Caco-2 (cell line): ENCODE data around the gene VSTM2L. TPM values are rescaled to one million over a fixed set of nuclear protein-coding genes. Genes with fewer than 3 reads are reported as not detected.

Experiments
- BruUV-seq: library from RNA; stranded (reverse); fragments of 400-500 nt; replicated peaks from 2 replicates; lab custom pipeline; 2021; lab: Mats Ljungman, UMichigan
- CTCF ChIA-PET: fragments of 300-600 bp; sonication (Branson Sonifier 250); formaldehyde crosslinking; loops from one replicate; lab custom pipeline; 2022; ENCODE audit warnings: antibody characterized with exemption; lab: Charles Lee
- POLR2A ChIA-PET: fragments of 300-600 bp; sonication (Branson Sonifier 250); formaldehyde crosslinking; loops from one replicate; lab custom pipeline; 2022; ENCODE audit warnings: antibody characterized with exemption; lab: Charles Lee
- DNase-seq, 2 experiments: peaks; one replicate each; pipeline versions ENCODE4 v3.0.0 to v3.0.0-alpha.2; 2020 to 2022
- H3K27me3 ChIP-seq: replicated peaks from 2 replicates; pipeline ENCODE4 v1.6.0; 2011; ENCODE audit warnings: low read length; ENCODE audit not compliant: control insufficient read depth, insufficient read depth
- H3K36me3 ChIP-seq: 2 replicates; pipeline ENCODE4 v1.5.1; 2011; ENCODE audit warnings: low read length; ENCODE audit not compliant: control insufficient read depth, insufficient read depth
- H3K4me1 ChIP-seq: fragments of 250-450 bp; sonication (Bioruptor Pico); 2 replicates; pipeline ENCODE4 v1.5.1; 2020; ENCODE audit warnings: mild to moderate bottlenecking
- H3K4me3 ChIP-seq: 2 replicates; pipeline ENCODE4 v1.5.1; 2011; ENCODE audit warnings: low read depth, mild to moderate bottlenecking, control low read depth, low read length
- H3K9me3 ChIP-seq: fragments of 250-450 bp; sonication (Bioruptor Pico); 2 replicates; pipeline ENCODE4 v1.5.1; 2020; ENCODE audit warnings: mild to moderate bottlenecking, moderate library complexity
- H3K27ac Mint-ChIP-seq: one replicate; pipeline ENCODE4 v1.8.0; 2022; ENCODE audit warnings: mixed read lengths; ENCODE audit not compliant: unreplicated experiment
- H3K27me3 Mint-ChIP-seq: one replicate; pipeline ENCODE4 v1.8.0; 2022; ENCODE audit warnings: mixed read lengths; ENCODE audit not compliant: insufficient read depth, unreplicated experiment
- H3K36me3 Mint-ChIP-seq: one replicate; pipeline ENCODE4 v1.8.0; 2022; ENCODE audit warnings: mild to moderate bottlenecking, mixed read lengths; ENCODE audit not compliant: insufficient read depth, unreplicated experiment
- H3K4me1 Mint-ChIP-seq: one replicate; pipeline ENCODE4 v1.8.0; 2022; ENCODE audit warnings: low read depth, mixed read lengths; ENCODE audit not compliant: unreplicated experiment
- H3K4me3 Mint-ChIP-seq: one replicate; pipeline ENCODE4 v1.8.0; 2022; ENCODE audit warnings: mild to moderate bottlenecking, moderate library complexity, mixed read lengths; ENCODE audit not compliant: unreplicated experiment
- H3K9me3 Mint-ChIP-seq: one replicate; pipeline ENCODE4 v1.8.0; 2022; ENCODE audit warnings: mixed read lengths; ENCODE audit not compliant: unreplicated experiment
- intact Hi-C: fragments of 100-400 bp; cut with micrococcal nuclease; formaldehyde crosslinking; loops from one replicate; pipeline ENCODE4 v1.10.0; 2022; ENCODE audit not compliant: unreplicated experiment
- total RNA-seq: library from RNA; stranded (reverse); gene quantifications from 2 replicates; pipeline ENCODE4 v1.2.3, GENCODE V29; 2022
- TF ChIP-seq, protein P1 (sequence below), 2 experiments: fragments of 200-600 bp in 1 of 2; IDR thresholded peaks; 1 replicate in 1 of 2; 2 replicates in 1 of 2; pipeline versions ENCODE4 v1.5.1 to v1.8.0; 2011 to 2022; ENCODE audit warnings: antibody characterized with exemption in 1 of 2, control low read depth in 1 of 2, inconsistent platforms in 1 of 2, low read depth in 1 of 2, low read length in 1 of 2, mild to moderate bottlenecking in 1 of 2, moderate library complexity in 1 of 2; ENCODE audit not compliant: insufficient read depth in 1 of 2, severe bottlenecking in 1 of 2, unreplicated experiment in 1 of 2

Gene VSTM2L
- total RNA-seq, 1 experiment from 2014 or later: not detected

DNA sequence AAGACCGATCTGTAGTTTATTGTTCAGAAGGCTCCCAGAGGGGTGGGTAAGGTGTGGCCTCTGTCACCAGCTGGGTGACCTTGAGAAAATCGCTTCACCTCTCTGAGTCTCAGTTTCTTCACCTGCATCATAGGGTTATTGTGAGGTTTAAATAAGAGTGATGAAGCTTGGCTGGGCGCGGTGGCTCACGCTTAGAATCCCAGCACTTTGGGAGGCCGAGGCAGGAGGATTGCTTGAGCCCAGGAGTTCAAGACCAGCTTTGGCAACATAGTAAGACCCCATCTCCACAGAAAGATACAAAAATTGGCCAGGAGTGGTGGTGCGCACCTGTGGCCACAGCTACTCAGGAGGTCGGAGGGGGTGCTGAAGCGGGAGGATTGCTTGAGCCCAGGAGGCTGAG is 36.0 kb downstream of the VSTM2L start:
- TF ChIP-seq, protein P1, sequence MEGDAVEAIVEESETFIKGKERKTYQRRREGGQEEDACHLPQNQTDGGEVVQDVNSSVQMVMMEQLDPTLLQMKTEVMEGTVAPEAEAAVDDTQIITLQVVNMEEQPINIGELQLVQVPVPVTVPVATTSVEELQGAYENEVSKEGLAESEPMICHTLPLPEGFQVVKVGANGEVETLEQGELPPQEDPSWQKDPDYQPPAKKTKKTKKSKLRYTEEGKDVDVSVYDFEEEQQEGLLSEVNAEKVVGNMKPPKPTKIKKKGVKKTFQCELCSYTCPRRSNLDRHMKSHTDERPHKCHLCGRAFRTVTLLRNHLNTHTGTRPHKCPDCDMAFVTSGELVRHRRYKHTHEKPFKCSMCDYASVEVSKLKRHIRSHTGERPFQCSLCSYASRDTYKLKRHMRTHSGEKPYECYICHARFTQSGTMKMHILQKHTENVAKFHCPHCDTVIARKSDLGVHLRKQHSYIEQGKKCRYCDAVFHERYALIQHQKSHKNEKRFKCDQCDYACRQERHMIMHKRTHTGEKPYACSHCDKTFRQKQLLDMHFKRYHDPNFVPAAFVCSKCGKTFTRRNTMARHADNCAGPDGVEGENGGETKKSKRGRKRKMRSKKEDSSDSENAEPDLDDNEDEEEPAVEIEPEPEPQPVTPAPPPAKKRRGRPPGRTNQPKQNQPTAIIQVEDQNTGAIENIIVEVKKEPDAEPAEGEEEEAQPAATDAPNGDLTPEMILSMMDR (IDR thresholded peaks at IDR 0.05; ENCODE audit: insufficient read depth in 1 of 2, low read depth in 1 of 2, low read length in 1 of 2, severe bottlenecking in 1 of 2, unreplicated experiment in 1 of 2): no peak
- BruUV-seq: no TSS peak
- no peak overlapping the region for H3K4me3 Mint-ChIP-seq
- intact Hi-C loops: no loop called here
- POLR2A ChIA-PET: no interaction called here
- no peak overlapping the region for H3K27ac Mint-ChIP-seq
- peak in 1 of 2 experiments; percentile 29 for DNase-seq
- Histone ChIP-seq H3K36me3 (no peaks in the 10 kb centered on the region), H3K4me3 (no peak overlapping the region), H3K27me3 (no peaks in the 10 kb centered on the region), H3K9me3 (no peaks in the 10 kb centered on the region), H3K4me1 (no peaks in the 10 kb centered on the region)
- H3K4me1 Mint-ChIP-seq: no peaks in the 10 kb centered on the region
- H3K27me3 Mint-ChIP-seq: no peaks in the 10 kb centered on the region
- H3K36me3 Mint-ChIP-seq: no peaks in the 10 kb centered on the region
- H3K9me3 Mint-ChIP-seq: no peaks in the 10 kb centered on the region
- CTCF ChIA-PET: no interaction called here

DNA sequence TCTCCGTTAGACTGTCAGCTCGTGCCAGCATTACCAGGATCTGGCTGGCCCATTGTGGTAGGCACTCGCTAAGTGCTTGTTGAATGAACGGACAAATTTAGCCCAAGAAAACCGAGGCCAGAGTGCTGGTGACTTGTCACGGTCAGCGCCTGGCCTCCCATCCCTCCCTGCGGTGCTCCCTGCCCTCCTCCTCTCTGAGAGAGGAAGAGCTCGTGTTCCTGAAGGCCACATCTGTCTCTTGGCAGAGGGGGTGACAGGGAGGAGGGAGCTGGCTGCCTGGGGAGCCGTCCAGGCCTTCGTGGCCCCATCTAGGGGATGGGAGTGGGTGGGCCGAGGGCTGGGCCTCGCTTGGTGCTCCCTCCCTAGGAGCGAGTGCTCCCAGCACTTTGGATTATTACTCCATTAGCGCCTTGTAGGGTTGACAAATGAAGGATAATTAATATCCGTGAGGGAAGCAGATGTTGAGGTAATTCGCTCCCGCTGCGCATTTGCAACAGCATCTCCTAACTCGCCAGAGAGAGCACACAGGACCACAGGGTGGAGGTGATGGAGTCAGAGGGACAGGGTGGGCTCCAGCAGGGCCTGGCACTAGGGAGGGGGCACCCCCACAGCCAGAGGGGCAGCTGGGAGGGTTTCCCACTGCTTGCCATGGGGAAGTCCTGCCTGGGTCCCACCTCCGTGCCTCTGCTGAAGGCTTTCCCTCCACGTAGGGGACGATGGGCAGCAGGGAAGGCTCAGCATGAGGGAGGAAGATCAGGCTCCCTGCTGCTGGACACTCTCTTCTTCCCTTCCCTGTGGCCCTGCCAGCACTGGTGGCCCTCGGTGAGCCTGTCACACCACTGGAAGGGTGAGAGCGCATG is 37.0 kb downstream of the VSTM2L start:
- Histone ChIP-seq H3K36me3 (no peaks in the 10 kb centered on the region), H3K4me3 (no peak overlapping the region), H3K9me3 (no peaks in the 10 kb centered on the region), H3K27me3 (no peaks in the 10 kb centered on the region), H3K4me1 (no peaks in the 10 kb centered on the region)
- Mint-ChIP-seq H3K27me3 (no peaks in the 10 kb centered on the region), H3K9me3 (no peaks in the 10 kb centered on the region), H3K36me3 (no peaks in the 10 kb centered on the region), H3K4me3 (no peak overlapping the region), H3K4me1 (no peaks in the 10 kb centered on the region), H3K27ac (no peak overlapping the region)
- CTCF ChIA-PET: no interaction called here
- BruUV-seq: no TSS peak
- TF ChIP-seq, protein P1 (IDR thresholded peaks at IDR 0.05; ENCODE audit: insufficient read depth in 1 of 2, low read depth in 1 of 2, low read length in 1 of 2, severe bottlenecking in 1 of 2, unreplicated experiment in 1 of 2): no peak
- peak in 1 of 2 experiments; percentile 40 for DNase-seq
- POLR2A ChIA-PET: no interaction called here
- intact Hi-C loops: loop anchor here (5.0 kb wide), 1 partner anchor 52 kb away; no protein-coding TSS in a partner anchor

DNA sequence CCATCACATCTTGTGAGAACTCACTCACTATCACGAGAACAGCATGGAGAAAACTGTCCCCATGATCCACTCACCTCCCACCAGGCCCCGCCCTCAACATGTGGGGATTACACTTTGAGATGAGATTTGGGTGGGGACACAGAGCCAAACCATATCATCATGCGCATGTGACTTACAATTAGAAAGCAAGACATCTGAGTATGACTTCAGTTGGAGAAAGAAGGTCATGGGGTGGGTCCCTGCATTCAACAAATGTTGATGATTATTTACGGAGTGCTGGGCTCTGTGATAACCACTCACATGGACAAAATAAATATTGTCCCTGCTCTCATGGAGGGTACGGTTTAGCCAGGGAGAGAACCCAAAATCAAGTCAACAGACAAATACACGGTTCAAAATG is 37.9 kb downstream of the VSTM2L start:
- Histone ChIP-seq H3K36me3 (no peaks in the 10 kb centered on the region), H3K4me3 (no peak overlapping the region), H3K4me1 (no peaks in the 10 kb centered on the region), H3K27me3 (no peaks in the 10 kb centered on the region), H3K9me3 (no peaks in the 10 kb centered on the region)
- no peak overlapping the region for H3K4me3 Mint-ChIP-seq
- no peak overlapping the region for H3K27ac Mint-ChIP-seq
- peak in 1 of 2 experiments; percentile 21 for DNase-seq
- H3K36me3 Mint-ChIP-seq: no peaks in the 10 kb centered on the region
- no TSS peak for BruUV-seq
- ChIA-PET CTCF (interaction anchor here (1.0 kb wide), 1 partner anchor 17 kb away, joined by 5 read pairs; no protein-coding TSS in a partner anchor), POLR2A (no interaction called here)
- no peaks in the 10 kb centered on the region for H3K4me1 Mint-ChIP-seq
- intact Hi-C loops: loop anchor here (5.0 kb wide), 1 partner anchor 51 kb away; no protein-coding TSS in a partner anchor
- H3K9me3 Mint-ChIP-seq: no peaks in the 10 kb centered on the region
- no peaks in the 10 kb centered on the region for H3K27me3 Mint-ChIP-seq
- TF ChIP-seq, protein P1 (IDR thresholded peaks at IDR 0.05; ENCODE audit: insufficient read depth in 1 of 2, low read depth in 1 of 2, low read length in 1 of 2, severe bottlenecking in 1 of 2, unreplicated experiment in 1 of 2): no peak
